Muscle layer of duodenum (tissue), 2 donors: ENCODE data around the gene MAP3K20.

ENCODE experiments used
- H3K27ac ChIP-seq: one replicate; pipeline ENCODE4 v1.7.0; 2013; ENCODE audit warnings: mild to moderate bottlenecking, low read length
- H3K27me3 ChIP-seq: one replicate; pipeline ENCODE4 v1.7.0; 2013; ENCODE audit warnings: low read depth, mild to moderate bottlenecking, control low read depth, low read length
- H3K36me3 ChIP-seq, 2 donors: one replicate each; pipeline ENCODE4 v1.7.0; 2013; ENCODE audit warnings: low read length in 2 of 2, control low read depth in 1 of 2, mild to moderate bottlenecking in 1 of 2; ENCODE audit not compliant: insufficient read depth in 2 of 2, control insufficient read depth in 1 of 2
- H3K4me1 ChIP-seq, 2 donors: one replicate each; pipeline ENCODE4 v1.7.0; 2013; ENCODE audit warnings: low read length in 2 of 2, mild to moderate bottlenecking in 2 of 2, control low read depth in 1 of 2, moderate library complexity in 1 of 2; ENCODE audit not compliant: insufficient read depth in 2 of 2, control insufficient read depth in 1 of 2
- H3K4me3 ChIP-seq, 2 donors: one replicate each; pipeline ENCODE4 v1.7.0; 2013; ENCODE audit warnings: low read length in 2 of 2, low read depth in 1 of 2, mild to moderate bottlenecking in 1 of 2
- H3K9me3 ChIP-seq, 2 donors: one replicate each; pipeline ENCODE4 v1.7.0; 2013; ENCODE audit warnings: low read length in 2 of 2, control low read depth in 1 of 2, mild to moderate bottlenecking in 1 of 2; ENCODE audit not compliant: control insufficient read depth in 1 of 2
- donor health status: healthy.

The MAP3K20 gene

DNA sequence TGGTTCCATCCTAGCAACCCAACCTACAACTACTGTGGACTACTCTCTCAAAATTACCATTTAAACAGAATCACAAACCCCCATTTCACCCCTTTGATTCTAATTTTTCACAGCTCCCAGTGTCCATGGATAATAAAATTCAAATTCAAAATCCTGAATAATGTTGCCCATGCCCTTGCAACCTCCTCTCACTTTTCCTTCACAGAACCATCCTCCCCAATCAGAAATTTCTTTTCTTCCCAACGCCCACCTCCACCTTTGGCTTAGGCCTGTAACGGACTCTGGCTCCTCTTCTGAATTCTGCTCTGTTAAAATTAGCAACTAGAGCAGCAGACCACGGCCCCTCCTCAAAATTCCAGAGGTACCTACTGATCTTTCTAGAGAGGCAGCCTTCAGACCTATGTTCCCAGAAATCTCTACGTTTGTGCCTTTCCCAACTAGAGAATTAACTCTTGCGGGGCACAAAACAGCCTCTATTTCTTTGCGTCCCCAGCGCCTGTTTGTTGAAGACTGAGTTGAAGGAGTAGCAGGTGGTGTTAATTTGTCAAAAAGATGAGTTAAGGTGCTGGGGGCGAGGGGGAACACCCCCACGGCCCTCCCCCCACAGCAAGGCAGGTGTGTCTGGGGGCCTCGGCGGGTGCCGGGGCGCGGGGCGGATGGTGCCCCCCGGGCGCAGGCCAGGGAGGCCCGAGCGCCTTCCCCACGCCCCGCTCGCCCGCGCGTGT is 428 bp upstream of the MAP3K20 start:
- Histone ChIP-seq H3K36me3 (peaks cover 0 to 11% of the 10 kb centered on the region in 2 donors), H3K27ac (peak overlapping the region; percentile 98), H3K4me3 (peak overlapping the region; percentile 75 to 91), H3K27me3 (no peaks in the 10 kb centered on the region), H3K9me3 (no peaks in the 10 kb centered on the region), H3K4me1 (peaks cover 4 to 11% of the 10 kb centered on the region in 2 donors)

DNA sequence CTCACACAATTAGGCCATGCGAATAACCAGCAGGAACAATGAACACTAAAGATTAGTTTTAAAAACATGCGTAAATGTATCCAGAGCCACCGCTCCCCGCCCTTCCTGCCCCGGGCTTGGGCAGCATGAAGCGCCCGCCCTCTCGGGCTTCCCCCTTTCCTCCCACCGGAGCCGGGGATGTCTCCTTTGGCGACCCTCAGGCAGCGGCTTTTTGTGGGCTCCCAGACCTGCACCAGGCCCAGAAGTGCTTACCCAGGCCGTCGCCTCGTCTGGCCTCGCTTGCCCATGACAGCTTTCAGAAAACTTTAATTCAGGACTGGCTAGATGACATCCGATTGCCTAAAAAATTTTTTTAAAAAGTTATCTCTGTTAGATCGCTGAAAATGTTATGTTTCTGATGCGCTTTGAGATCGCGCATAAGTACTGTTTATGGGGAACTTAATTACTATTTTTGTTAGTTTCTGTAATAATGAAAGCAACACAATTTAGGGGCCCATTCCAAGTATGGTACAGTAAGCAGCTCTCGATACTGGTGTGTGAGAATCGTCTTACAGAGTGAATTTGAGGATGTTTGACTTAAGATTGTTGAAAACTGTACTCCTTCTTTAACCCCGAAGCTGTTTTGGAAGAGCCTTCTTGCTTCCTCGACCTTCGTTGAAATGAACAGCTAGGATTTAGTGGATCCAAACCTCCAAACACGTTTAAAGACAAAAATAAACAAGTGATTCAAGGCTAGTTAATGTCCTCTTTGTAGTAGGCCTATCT is 1.1 kb downstream of the MAP3K20 start:
- peaks cover 0 to 11% of the 10 kb centered on the region in 2 donors for H3K36me3 ChIP-seq
- peak overlapping the region; percentile 98 for H3K27ac ChIP-seq
- H3K27me3 ChIP-seq = no peaks in the 10 kb centered on the region
- no peaks in the 10 kb centered on the region for H3K9me3 ChIP-seq
- H3K4me1 ChIP-seq = peaks cover 6 to 11% of the 10 kb centered on the region in 2 donors
- H3K4me3 ChIP-seq = peak overlapping the region; percentile 75 to 91

DNA sequence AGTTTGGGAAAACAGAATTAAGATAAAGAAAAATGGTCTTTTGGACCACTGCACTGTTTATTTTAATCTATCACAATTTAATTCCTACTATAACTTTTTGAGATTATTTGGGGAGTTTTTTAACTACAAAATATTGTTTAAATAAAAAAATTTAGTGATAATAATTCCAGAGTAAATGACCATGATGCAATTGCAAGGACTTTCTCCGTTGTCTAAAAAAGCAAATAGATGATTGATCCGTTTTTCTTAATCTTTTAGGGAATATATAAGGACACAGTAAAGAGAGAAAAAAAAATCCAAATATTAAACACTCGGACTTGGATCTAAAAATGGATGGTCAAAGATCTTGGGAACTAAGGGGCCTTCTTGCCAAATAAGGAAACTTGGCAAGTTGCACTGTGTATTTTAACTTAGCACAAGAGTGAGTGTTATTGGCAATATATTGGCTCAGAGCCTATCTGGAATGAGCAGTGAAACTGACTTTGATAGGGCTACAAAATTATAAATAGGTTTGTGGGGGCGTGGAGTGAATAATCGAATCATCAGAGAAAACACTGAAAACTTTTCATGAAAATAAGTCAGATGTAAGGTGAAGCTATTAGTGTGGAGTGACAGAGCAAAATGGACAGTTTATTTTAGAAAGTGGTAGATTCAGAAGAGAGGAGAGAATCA is 2.0 kb downstream of the MAP3K20 start:
- no peaks in the 10 kb centered on the region for H3K9me3 ChIP-seq
- peaks cover 0 to 11% of the 10 kb centered on the region in 2 donors for H3K36me3 ChIP-seq
- H3K4me1 ChIP-seq = peaks cover 7 to 11% of the 10 kb centered on the region in 2 donors
- no peaks in the 10 kb centered on the region for H3K27me3 ChIP-seq
- peak overlapping the region; percentile 75 to 91 for H3K4me3 ChIP-seq
- peak overlapping the region; percentile 98 for H3K27ac ChIP-seq

DNA sequence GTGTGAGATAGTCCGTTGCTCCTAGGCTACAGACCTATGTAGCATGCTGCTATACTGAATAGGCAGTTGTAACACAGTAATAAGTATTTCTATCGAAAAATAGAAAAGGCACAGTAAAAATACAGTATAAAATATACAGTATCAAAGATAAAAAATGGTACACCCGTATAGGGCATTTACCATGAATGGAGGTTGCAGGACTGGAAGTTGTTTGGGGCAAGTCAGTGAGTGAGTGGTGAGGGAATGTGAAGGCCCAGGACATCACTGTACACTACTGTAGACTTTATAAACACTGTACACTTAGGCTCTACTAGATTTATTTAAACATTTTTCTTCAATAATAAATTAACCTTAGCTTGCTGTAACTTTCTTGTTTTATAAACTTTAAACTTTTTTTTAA is 3.5 kb downstream of the MAP3K20 start:
- Histone ChIP-seq H3K4me3 (peak overlapping the region in 1 of 2 donors; percentile 17), H3K9me3 (no peaks in the 10 kb centered on the region), H3K27ac (peak overlapping the region; percentile 98), H3K4me1 (peaks cover 7 to 11% of the 10 kb centered on the region in 2 donors), H3K36me3 (peaks cover 0 to 11% of the 10 kb centered on the region in 2 donors), H3K27me3 (no peaks in the 10 kb centered on the region)

DNA sequence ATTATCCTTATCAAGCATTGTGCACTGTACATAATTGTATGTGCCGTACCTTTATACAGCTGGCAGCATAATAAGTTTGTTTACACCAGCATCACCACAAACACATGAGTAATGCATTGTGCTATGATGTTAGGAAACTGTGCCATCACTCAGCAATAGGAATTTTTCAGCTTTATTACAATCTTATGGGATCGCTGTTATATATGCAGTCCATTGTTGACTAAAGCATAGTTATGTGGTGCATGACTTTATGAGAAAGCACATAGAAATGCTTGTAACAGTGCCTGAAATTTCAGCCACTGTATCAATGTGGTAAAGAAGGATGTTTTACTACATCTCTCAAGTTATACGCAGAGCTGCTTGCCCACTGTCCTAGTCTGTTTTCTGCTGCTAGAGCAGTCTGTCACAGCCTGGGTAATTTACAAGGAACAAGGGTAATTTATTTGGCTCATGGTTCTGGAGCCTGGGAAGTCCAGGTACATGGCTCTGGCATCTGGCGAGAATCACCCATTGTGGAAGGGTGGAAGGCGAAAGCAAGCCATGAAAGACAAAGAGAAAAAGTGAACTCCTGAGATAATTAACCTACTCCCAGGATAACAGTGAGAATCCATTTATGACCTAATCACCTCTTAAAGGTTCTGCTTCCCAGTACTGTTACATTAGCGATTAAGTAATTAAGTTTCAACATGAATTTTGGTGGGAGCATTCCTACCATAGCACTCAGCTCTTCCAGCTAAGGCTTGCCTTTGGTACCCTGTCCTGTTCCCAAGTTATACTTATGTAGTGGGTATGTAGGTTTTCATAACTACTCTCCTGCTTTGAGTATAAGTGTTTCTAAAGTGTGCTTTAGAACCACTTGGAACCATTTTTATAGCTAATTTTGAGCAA is 4.6 kb downstream of the MAP3K20 start:
- Histone ChIP-seq H3K4me3 (no peak overlapping the region), H3K36me3 (peaks cover 0 to 11% of the 10 kb centered on the region in 2 donors), H3K27ac (no peak overlapping the region), H3K4me1 (peaks cover 11 to 12% of the 10 kb centered on the region in 2 donors), H3K9me3 (no peaks in the 10 kb centered on the region), H3K27me3 (no peaks in the 10 kb centered on the region)

DNA sequence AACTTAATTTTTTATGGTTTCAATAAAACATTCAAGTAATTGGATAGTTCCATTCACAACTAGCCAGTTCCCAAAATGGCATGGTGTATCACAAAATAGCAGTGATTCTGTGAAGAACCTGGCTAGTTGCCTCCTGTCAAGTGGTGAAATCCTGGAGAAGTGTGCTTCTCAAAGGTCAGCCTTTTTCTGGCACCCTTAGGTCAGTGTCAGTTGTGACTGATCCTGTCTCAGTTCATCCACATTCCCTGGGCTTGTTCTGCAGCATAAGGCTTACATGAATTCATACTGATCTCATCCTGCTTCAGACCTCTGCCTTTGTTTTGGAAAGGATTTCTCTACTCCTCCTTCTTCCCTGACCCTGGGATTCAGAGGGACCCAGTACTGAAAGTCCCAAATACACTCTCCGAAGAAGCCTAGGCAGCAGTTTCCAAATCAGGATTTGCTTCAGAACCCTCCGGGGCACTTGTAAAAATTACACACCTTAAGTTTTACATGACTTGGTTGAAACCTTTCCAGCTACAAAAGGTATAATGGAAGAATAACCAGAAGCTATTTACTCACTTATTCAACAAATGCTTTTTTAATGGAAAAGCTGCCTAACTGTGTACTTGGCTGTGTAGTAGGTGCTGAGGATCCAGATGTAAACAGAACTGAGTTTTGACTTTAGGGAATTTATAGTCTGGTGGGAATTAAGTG is 11.0 kb downstream of the MAP3K20 start:
- peaks cover 0 to 19% of the 10 kb centered on the region in 2 donors for H3K4me1 ChIP-seq
- no peaks in the 10 kb centered on the region for H3K9me3 ChIP-seq
- no peaks in the 10 kb centered on the region for H3K27me3 ChIP-seq
- peak overlapping the region in 1 of 2 donors; percentile 6 for H3K4me3 ChIP-seq
- no peaks in the 10 kb centered on the region for H3K36me3 ChIP-seq
- H3K27ac ChIP-seq = peak overlapping the region; percentile 92

DNA sequence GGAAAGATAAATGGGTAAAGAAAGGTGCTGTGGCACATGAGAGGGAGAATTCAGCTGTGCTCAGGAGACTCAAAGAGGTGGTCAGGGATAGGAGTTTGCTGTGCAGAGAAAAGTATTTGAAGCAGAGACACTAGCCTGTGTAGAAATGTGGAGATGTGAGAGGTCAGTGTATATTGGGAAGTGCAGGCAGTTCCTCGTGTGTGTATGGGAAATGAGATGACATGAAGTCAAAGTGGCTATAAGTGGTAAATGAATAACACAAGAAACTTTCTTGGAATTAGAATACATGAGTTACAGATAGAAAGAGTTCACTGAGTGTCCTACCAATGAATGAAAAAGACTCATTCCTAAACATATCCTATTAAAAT is 11.6 kb downstream of the MAP3K20 start:
- Histone ChIP-seq H3K9me3 (no peaks in the 10 kb centered on the region), H3K4me3 (peak overlapping the region in 1 of 2 donors; percentile 6), H3K4me1 (peaks cover 0 to 17% of the 10 kb centered on the region in 2 donors), H3K27me3 (no peaks in the 10 kb centered on the region), H3K27ac (peak overlapping the region; percentile 92), H3K36me3 (no peaks in the 10 kb centered on the region)

DNA sequence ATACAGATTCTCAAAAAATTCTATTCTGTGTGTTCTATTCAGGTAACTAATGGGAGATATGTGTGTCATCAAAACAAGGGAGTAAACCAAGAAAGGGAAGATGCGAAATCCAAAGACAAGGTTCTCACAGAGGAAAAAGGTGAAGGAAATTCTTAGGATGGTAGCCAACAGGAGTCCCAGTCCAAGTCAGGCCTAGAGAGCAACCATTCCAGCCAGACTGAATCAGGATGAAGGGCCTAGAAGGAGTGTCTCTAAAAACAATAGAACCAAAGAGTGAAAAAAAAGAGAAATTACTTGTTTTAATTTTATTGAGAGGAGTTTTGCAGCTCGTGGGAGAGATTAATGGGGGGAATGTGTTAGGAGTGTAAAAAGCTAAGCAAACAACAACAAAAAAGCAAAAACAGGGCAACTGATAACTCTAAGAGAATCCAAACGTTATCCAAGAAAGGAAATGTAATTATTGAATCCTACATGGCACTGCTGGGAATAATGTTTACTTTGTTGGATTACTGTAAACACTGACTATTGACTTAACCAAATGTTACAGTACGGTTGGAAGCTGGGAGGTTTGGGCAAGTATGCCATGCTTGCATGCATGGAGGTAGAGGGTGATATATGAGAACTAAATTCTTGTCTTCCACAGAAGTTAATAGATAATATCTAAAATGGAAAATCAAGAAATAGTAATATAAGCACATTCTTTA is 12.3 kb downstream of the MAP3K20 start:
- peaks cover 0 to 17% of the 10 kb centered on the region in 2 donors for H3K4me1 ChIP-seq
- H3K27ac ChIP-seq = peak overlapping the region; percentile 92
- H3K4me3 ChIP-seq = no peak overlapping the region
- no peaks in the 10 kb centered on the region for H3K9me3 ChIP-seq
- H3K36me3 ChIP-seq = no peaks in the 10 kb centered on the region
- H3K27me3 ChIP-seq = no peaks in the 10 kb centered on the region

DNA sequence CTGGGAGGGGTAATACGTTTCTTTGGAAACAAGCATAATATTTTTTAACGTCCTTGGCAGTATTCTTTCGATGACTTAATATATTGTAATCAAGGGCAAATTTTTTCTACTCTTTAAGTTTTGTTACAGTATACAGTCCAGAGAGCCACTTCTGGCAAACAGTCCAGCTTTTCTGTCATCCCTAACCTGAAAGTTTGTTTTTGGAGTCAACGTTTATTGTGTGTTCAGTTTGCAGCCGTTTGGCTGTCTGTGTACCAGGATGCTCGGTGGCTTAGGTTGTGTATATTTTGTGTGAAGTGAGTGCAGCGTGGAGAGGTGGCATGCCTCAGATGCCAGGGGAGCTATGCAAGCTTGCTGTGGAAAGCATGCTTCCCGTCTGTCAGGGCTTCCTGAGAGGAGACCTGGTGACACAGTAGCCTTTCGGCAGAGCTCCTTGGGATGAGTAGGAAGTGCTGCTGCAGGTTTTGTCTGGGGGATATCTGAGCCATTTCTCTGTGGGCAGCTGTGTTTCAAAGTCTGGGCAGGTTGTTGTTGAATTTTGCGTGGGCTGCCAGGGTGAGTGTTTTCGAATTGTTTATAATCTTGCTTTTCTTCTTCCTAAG is 14.7 kb downstream of the MAP3K20 start:
- H3K27me3 ChIP-seq = no peaks in the 10 kb centered on the region

More for the DNA sequence above, 14.7 kb downstream of the MAP3K20 start:
- Histone ChIP-seq H3K36me3 (no peaks in the 10 kb centered on the region), H3K4me1 (peaks cover 0 to 19% of the 10 kb centered on the region in 2 donors), H3K9me3 (no peaks in the 10 kb centered on the region), H3K27ac (peak overlapping the region; percentile 76), H3K4me3 (peak overlapping the region; percentile 4 to 26)
